NCI-H1417 (cell line): ENCODE measurements around the gene TEDC2.
A peak's percentile ranks its signal among the peaks of the same experiment; 100 is the strongest.
"Not testable (repeated sequence)": the region's sequence is repeated elsewhere in the genome, so short reads cannot be mapped to it uniquely, and the experiment has no call there.

Experiments used
- DNase-seq, 3 experiments: peaks; one replicate each; lab custom pipeline; 2025; lab: John Stamatoyannopoulos, UW

TEDC2 gene

GRCh38 chr16:2477327-2477726, 17.4 kb downstream of the TEDC2 start:
- no peak for DNase-seq

GRCh38 chr16:2478279-2478678, 18.4 kb downstream of the TEDC2 start:
- DNase-seq, result peak in 2 of 3 experiments; percentile 50 to 55

DNA sequence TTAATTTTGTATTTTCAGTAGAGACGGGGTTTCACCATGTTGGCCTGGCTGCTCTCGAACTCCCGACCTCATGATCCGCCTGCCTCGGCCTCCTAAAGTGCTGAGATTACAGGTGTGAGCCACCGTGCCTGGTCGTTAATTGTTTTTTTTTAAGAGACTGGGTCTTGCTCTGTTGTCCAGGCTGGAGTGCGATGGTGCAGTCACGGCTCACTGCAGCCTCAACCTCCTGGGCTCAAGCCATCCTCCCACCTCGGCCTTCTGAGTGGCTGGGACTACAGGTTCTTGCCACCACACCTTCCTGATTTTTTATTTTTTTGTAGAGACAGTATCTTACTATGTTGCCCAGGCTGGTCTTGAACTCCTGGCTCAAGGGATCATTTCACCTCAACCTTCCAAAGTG, 20.1 kb downstream of the TEDC2 start:
- not testable (repeated sequence) for DNase-seq

- DNase-seq, result no peak
Observed at GRCh38 chr16:2480948-2481347, 21.0 kb downstream of the TEDC2 start.

GRCh38 chr16:2481676-2482075, 21.8 kb downstream of the TEDC2 start:
- DNase-seq, result no peak

DNA sequence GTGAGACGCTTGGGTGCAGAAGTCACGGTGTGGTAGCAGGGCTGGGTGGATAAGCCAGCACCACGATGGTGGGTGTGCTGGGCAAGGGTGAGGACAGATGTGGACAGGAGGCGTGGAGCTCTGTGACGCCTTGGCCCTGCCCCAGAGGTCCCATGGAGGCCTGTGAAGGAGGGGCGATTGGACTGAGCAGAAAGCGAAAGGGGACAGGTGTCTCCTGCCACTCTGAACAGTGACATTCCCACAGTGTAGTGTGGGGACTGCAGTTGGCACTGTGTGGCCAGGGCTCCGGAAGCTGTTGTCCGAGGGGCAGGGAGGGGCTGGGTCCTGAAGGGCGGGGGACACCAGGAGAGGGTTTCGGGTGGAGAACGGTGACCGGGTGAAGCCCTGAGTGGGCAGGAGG, 22.3 kb downstream of the TEDC2 start:
- DNase-seq, result no peak

GRCh38 chr16:2482708-2483534, 23.0 kb downstream of the TEDC2 start:
- DNase-seq, result peak; percentile 63 to 82 (median 73)

DNA sequence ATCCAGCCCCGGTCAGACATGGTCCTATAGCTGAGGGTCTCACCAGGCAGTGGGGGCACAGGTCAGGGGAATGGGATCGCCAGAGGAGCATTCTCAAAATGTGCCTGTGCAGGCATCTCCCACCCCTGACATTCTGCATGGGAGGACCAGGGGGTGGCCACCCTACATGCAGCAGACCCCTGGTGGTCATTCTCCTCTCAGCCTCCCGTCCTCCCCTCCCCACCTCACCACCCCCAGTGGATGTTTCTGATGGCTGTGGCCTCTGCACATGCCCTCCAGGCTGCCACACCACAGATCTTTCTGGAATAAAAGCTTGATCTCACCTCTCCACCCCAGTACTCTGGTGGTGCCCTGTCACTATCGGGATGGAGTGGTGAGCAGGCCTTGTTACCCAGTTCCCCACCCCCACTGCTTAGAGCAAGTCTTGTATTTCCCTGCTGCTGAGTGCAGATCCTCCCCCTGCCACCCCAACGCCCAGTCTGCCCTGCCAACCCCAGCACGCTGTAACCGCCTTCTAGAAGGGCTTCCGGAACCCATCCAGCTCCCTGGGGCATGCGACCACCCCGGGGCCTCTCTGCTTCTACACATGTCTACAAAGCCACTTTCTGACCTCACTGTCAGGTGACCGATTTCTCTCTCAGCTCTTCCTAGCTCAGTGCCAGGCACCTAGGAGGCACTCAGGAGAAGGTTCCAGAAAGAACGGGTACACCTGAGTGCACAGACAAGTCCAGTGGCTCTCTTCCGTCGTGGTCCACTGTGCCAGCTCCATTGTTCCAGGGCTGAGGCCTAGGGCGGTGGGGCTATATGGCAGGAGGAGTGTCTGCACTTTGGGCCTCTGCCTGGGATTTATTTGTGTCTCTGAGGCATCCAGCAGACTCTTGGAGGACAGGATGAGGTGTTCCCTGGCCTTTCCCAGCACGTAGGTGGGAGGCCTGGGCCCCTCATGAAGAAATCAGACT, 24.3 kb downstream of the TEDC2 start:
- DNase-seq, result no peak

DNA sequence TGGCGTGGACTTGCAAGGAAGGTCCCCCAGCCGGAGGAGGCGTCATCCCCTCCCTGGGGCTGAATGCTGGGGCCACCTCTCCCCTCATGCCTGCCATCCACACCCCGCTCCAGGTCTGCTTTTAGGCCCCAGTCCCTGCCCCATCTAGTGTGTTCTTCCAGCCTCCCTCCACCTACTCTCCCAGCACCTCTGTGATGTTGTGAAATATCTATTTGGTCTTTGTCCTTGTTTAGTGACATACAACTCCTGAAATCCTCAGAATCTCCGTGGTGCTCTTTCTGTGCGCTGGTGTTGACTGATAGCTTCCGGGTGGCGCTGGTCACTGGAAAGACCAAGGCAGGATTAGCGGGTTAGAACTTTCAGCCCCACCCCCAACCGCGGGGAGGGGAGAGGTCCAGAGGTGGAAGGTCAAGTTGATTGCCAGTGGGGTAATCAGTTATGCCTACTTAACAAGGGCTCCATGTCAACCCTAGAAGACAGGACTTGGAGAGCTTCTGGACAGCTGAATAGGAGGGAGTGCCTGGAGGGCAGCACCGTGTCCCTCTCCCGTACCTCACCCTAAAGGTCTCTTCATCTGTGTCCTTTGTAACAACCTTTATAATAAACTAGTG, 25.1 kb downstream of the TEDC2 start:
- no peak for DNase-seq

GRCh38 chr16:2485811-2486507, 26.1 kb downstream of the TEDC2 start:
- no peak for DNase-seq

DNA sequence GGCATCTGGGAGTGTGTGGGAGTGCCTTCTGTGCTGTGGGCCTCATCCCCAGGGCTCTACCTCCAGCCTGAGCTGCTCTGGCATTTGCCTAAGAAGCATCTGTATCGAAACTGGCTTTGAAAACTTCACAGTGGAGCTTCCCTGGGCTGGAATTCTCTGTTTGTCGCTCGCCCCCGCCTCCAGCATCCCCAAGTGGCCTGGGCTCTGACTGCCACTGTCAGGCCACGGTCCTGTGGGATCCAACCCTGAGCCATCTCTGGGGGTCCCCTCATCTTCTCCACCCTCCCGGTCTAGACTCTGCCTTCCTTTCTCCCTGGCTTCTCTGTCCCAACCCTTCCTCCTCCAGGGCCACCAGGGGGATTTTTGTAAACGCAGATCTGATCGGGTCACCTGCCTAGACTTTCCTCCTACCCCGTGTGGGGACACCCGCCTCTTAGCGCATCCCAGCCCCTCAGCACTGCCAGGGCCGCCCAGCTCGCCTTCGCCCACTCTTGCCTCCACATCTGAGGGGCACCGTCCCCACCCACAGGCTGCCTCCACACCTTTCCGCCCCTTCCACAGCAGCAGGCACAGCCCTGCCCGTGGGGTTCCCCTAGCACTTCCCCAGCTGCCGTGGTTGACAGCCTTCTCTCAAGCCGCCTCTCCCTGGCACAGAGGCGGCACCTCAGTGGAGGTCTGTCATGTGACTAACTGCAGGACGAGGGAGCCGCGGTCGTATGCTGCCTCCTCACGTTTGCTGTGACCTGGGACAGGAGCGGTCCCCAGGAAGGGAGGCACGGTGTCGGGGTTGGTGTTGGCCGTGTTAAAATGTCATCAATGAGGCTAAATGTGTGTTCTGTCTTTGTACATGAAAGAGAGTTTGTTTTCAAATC, 27.0 kb downstream of the TEDC2 start:
- peak in 2 of 3 experiments; percentile 20 to 81 for DNase-seq

- DNase-seq, result no peak
Observed at GRCh38 chr16:2487517-2487842, 27.6 kb downstream of the TEDC2 start.

- DNase-seq, result no peak
Observed at GRCh38 chr16:2487903-2488531, 28.1 kb downstream of the TEDC2 start.

DNA sequence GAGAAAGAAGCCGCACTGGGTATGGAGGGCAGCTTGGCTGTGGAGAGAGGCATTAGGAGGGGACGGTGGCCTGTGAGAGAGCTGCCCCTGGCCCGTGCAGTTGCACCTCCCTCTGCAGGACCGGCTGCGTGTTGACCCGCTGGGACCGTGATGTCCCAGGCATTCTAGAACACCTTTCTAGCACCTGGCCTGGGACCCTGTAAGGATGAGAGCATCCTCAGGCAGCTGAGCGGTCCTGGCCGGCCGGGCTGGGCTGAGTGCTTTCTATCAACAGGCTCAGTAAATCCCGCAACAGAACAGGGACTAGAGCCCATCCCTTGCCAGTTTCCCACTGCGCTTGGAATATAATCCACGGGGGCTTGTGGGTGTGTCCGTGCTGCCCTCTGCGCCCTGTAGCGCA, 29.7 kb downstream of the TEDC2 start:
- DNase-seq, result no peak

- peak; percentile 65 to 95 (median 79) for DNase-seq
Observed at GRCh38 chr16:2490190-2491105, 30.5 kb downstream of the TEDC2 start.

DNA sequence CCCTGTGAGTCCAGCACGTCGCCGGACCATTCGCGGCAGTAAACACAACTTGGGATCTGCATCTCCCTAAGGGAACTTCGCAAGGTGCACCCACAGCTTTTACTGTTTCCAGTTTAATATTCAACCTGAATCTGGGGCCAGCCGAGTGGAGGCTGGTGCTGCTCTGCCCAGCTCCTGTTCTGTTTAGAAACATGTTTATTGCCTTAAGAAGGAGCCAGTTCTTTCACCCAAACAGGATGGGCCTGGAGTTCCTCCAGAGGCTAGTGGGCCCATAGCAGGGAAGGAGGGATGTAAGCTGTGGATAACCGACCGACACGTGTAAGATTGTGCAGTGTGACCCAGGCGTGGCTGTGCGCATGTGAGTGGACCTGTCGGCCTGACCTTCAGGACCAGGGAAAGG, 32.4 kb downstream of the TEDC2 start:
- DNase-seq, result no peak

DNA sequence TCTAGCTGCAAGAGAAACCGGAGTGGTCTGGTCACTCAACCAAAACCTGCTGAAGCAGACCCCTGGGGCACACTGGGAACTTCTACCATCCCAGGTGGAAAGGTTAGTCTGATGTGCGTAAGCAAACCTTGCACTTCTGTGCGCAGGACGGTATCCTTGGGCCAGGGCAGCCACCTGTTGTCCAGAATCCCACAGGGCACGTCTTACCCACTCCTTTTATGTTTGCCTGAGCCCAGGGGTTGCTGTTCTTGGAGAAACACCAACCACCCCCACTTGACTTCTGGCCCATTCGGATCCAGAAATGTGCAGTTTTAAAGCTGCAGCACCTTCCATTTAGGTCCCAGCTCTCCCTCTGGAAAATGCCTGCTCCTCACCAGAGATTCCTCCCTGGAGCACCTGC, 33.7 kb downstream of the TEDC2 start:
- no peak for DNase-seq

DNA sequence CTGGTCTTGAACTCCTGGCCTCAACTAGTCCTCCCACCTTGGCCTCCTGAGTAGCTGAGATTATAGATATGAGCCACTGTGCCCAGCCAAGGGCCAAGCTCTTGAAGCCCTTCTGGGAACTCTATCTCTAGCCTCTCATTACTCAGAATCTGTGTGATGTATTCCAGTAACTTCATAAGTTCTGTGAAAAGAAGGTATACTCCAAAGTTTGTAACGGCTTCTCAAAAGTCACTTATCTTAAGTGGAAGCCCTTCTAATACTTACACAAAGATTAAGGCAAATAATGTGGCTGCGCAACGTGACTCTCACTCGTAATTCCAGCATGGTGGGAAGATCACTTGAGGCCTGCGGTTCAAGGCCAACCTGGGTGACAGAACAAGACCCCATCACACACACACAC, 34.7 kb downstream of the TEDC2 start:
- no peak for DNase-seq

DNA sequence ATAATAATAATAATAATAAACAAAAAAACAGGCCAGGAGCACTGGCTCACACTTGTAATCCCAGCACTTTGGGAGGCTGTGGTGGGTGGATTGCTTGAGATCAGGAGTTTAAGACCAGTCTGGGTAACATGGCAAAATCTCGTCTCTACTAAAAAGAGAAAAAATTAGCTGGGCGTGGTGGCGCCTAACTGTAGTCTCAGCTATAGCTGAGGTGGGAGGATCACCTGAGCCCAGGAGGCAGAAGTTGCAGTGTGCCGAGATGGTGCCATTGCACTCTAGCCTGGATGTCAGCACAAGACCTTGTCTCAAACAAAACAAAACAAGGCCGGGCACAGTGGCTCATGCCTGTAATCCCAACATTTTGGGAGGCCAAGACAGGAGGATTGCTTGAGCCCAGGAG, 35.1 kb downstream of the TEDC2 start:
- no peak for DNase-seq
